ENCODE measurements around the gene MAB21L4. TPM values are rescaled to one million over a fixed set of nuclear protein-coding genes. Genes with fewer than 3 reads are reported as not detected.

MAB21L4 gene
- total RNA-seq, 1 experiment from 2014 or later = 0.15 TPM

DNA sequence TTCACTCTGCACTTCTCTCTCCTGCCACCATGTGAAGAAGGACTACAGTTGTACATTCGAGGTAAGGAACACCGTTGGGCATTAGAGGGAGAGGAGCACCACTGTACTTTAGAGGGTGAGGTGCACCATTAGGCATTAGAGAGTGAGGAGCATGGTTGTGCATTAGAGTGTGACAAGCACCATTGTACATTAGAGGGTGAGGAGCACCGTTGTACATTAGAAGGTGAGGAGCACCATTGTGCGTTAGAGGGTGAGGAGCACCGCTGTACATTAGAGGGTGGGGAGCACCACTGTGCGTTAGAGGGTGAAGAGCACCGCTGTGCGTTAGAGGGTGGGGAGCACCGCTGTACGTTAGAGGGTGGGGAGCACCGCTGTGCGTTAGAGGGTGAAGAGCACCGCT, 48.1 kb downstream of the MAB21L4 start:
- no peak overlapping the region for H3K4me2 ChIP-seq (ENCODE audit: insufficient read depth, insufficient read length, low read length)
- no peak overlapping the region for H4K5ac ChIP-seq (ENCODE audit: insufficient read length, low read depth, low read length)
- no peaks in the 10 kb centered on the region; the same call in 1 of the 2 replicates for H3K27me3 Mint-ChIP-seq (ENCODE audit: low read depth)
- no peak overlapping the region for H3K56ac ChIP-seq (ENCODE audit: insufficient read length, low read depth, low read length)
- H3K4me1 Mint-ChIP-seq = peaks cover 40 to 49% of the 10 kb centered on the region in 2 experiments
- H3K27ac ChIP-seq (ENCODE audit: insufficient read length, low read depth, low read length) = no peak overlapping the region
- H2BK20ac ChIP-seq (ENCODE audit: low read depth, low read length, poor library complexity, severe bottlenecking) = no peak overlapping the region
- no peak overlapping the region for H3K27ac Mint-ChIP-seq
- H3K18ac ChIP-seq (ENCODE audit: insufficient read length, low read depth, low read length) = no peak overlapping the region
- H3K36me3 Mint-ChIP-seq (ENCODE audit: insufficient read depth in 1 of 3, low read depth in 3 of 3) = peaks cover 5 to 22% (median 11%) of the 10 kb centered on the region in 3 experiments
- no peak overlapping the region for H2BK12ac ChIP-seq (ENCODE audit: insufficient read length, low read depth, low read length)
- H2AK5ac ChIP-seq (ENCODE audit: insufficient read length, low read length) = no peak overlapping the region
- H3K4ac ChIP-seq (ENCODE audit: low read depth, low read length) = no peak overlapping the region
- no peak overlapping the region for H3K4me3 Mint-ChIP-seq
- no peak for TF ChIP-seq CTCF (conservative IDR thresholded peaks at IDR 0.05)
- peaks cover 8% of the 10 kb centered on the region for H3K9me3 ChIP-seq (ENCODE audit: control insufficient read depth, low read depth, low read length)
- no peak overlapping the region for H2BK120ac ChIP-seq (ENCODE audit: low read depth, low read length, poor library complexity, severe bottlenecking)
- H3K27me3 ChIP-seq (ENCODE audit: insufficient read depth, low read length) = no peaks in the 10 kb centered on the region
- H3K23ac ChIP-seq (ENCODE audit: insufficient read length, low read depth, low read length) = no peak overlapping the region
- H3K4me1 ChIP-seq (ENCODE audit: insufficient read depth, low read length) = peaks cover 9% of the 10 kb centered on the region; the same call in 1 of the 2 replicates
- H2AFZ ChIP-seq (ENCODE audit: low read length) = no peak overlapping the region
- no CpG with 5 or more reads among the region's 13 CpGs for WGBS (ENCODE audit: extremely low coverage, insufficient read length, low lambda C conversion rate)
- no peaks in the 10 kb centered on the region for H4K20me1 ChIP-seq (ENCODE audit: control insufficient read depth, insufficient read depth, insufficient read length)
- no peak overlapping the region for H3K14ac ChIP-seq (ENCODE audit: insufficient read depth, low read length)
- no peaks in the 10 kb centered on the region for H3K79me2 ChIP-seq (ENCODE audit: insufficient read depth, low read length)
- no peak overlapping the region for H4K91ac ChIP-seq (ENCODE audit: insufficient read length, low read depth, low read length)
- H2BK15ac ChIP-seq (ENCODE audit: low read depth, low read length) = no peak overlapping the region
- H3K9me3 Mint-ChIP-seq = peaks cover 17 to 21% of the 10 kb centered on the region in 2 experiments
- no peaks in the 10 kb centered on the region for H3K23me2 ChIP-seq (ENCODE audit: insufficient read length, low read depth, low read length, poor library complexity, severe bottlenecking)
- H2BK5ac ChIP-seq (ENCODE audit: insufficient read length, low read length) = no peak overlapping the region
- no peak overlapping the region for H4K8ac ChIP-seq (replicated peaks; ENCODE audit: insufficient read length, low read depth, low read length)
- H3K9ac ChIP-seq (ENCODE audit: extremely low read depth, insufficient read length, low read length) = no peak overlapping the region
- no peak overlapping the region for H3T11ph ChIP-seq (ENCODE audit: low read length)
- no peaks in the 10 kb centered on the region for H3K79me1 ChIP-seq (ENCODE audit: insufficient read depth, low read depth, low read length, poor library complexity, severe bottlenecking)
- no peak for DNase-seq

Data from H9 (cell line).